ENCODE measurements around the gene RPGR. TPM values are rescaled to one million over a fixed set of nuclear protein-coding genes. Genes with fewer than 3 reads are reported as not detected.

Gene RPGR
- total and polyA plus RNA-seq, 10 donors = 5.9 to 34.5 (median 12.5) TPM

DNA sequence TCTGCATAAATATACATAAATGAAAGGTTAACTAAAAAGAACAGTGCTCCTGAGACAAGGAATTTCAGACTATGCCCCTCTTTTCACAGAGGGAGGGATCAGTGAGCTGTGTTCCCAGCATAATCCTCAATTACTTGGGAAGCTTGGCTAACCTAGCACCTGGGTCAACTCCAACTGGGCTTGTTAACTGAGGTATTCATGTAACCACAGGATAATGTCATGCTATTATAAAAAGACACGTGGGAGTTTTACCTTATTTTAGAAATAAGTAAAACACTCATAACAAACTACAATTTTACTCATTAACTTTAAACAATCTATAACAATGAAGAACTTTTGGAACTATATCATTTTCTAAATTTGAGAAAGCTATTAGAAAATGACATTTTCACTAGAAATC lies 48.6 kb downstream of the RPGR start:
- Histone ChIP-seq H3K27ac (no peak overlapping the region), H3K4me1 (no peaks in the 10 kb centered on the region), H3K4me3 (no peak overlapping the region), H3K9me3 (no peaks in the 10 kb centered on the region), H3K36me3 (peaks cover 0 to 4% (median 0%) of the 10 kb centered on the region in 6 donors), H3K27me3 (replicated peaks in 1 of 7) (peaks cover 0 to 4% (median 0%) of the 10 kb centered on the region in 7 donors)
- TF ChIP-seq, protein P1, sequence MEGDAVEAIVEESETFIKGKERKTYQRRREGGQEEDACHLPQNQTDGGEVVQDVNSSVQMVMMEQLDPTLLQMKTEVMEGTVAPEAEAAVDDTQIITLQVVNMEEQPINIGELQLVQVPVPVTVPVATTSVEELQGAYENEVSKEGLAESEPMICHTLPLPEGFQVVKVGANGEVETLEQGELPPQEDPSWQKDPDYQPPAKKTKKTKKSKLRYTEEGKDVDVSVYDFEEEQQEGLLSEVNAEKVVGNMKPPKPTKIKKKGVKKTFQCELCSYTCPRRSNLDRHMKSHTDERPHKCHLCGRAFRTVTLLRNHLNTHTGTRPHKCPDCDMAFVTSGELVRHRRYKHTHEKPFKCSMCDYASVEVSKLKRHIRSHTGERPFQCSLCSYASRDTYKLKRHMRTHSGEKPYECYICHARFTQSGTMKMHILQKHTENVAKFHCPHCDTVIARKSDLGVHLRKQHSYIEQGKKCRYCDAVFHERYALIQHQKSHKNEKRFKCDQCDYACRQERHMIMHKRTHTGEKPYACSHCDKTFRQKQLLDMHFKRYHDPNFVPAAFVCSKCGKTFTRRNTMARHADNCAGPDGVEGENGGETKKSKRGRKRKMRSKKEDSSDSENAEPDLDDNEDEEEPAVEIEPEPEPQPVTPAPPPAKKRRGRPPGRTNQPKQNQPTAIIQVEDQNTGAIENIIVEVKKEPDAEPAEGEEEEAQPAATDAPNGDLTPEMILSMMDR (IDR thresholded peaks at IDR 0.05 in 8 of 11, conservative IDR thresholded peaks at IDR 0.05 in 3 of 11) = no peak
- intact Hi-C loops (cut with DNase I; ENCODE audit: low total_unique reads) = no loop called here
- 55 to 95% (median 92%) methylated on average over 1 of the region's 1 CpG for WGBS, 5 donors
- DNase-seq = no peak

DNA sequence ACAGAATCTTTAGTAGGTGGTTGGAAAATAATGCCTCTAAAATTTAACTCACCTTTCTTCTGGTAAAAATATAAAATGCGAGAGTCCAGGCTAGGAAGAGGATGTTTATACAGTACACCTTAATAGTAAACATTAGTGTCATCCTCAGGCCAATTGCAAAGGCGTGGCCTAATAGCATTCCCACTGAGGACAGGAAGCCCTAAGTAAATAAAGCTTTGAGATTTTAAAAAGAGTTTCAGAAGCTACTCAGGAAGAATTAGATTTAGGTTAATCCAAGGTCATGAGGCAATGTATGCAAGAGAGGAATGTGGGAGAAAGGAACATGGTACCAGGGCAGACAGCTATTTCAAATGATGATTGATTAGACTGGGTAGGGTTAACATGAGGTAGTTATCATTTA lies 49.5 kb downstream of the RPGR start:
- H3K27me3 ChIP-seq (replicated peaks in 1 of 7) = peaks cover 0 to 4% (median 0%) of the 10 kb centered on the region in 7 donors
- DNase-seq = no peak
- no peaks in the 10 kb centered on the region for H3K9me3 ChIP-seq
- no peak overlapping the region for H3K4me3 ChIP-seq
- H3K27ac ChIP-seq = no peak overlapping the region
- H3K36me3 ChIP-seq = peaks cover 0 to 4% (median 0%) of the 10 kb centered on the region in 6 donors
- intact Hi-C loops (cut with DNase I; ENCODE audit: low total_unique reads) = no loop called here
- WGBS, 5 donors = 68 to 98% (median 89%) methylated on average over 2 of the region's 2 CpGs
- TF ChIP-seq, protein P1 (IDR thresholded peaks at IDR 0.05 in 8 of 11, conservative IDR thresholded peaks at IDR 0.05 in 3 of 11) = no peak
- TF ChIP-seq POLR2A (IDR thresholded peaks at IDR 0.05) = no peak
- no peak for TF ChIP-seq POLR2AphosphoS5 (IDR thresholded peaks at IDR 0.05)
- H3K4me1 ChIP-seq = no peaks in the 10 kb centered on the region

GRCh38 chrX:38277136-38277535 lies 50.2 kb downstream of the RPGR start:
- 30 to 50% (median 42%) methylated on average over 2 of the region's 2 CpGs for WGBS, 5 donors
- intact Hi-C loops (cut with DNase I; ENCODE audit: low total_unique reads) = no loop called here
- H3K27ac ChIP-seq = no peak overlapping the region
- H3K27me3 ChIP-seq (replicated peaks in 1 of 7) = peaks cover 0 to 4% (median 0%) of the 10 kb centered on the region in 7 donors
- no peaks in the 10 kb centered on the region for H3K4me1 ChIP-seq
- H3K36me3 ChIP-seq = peaks cover 0 to 4% (median 0%) of the 10 kb centered on the region in 6 donors
- no peak for DNase-seq
- H3K4me3 ChIP-seq = no peak overlapping the region
- no peaks in the 10 kb centered on the region for H3K9me3 ChIP-seq
- TF ChIP-seq, protein P1 (IDR thresholded peaks at IDR 0.05 in 8 of 11, conservative IDR thresholded peaks at IDR 0.05 in 3 of 11) = no peak
- TF ChIP-seq POLR2A (IDR thresholded peaks at IDR 0.05) (no peak), POLR2AphosphoS5 (IDR thresholded peaks at IDR 0.05) (no peak)

- Histone ChIP-seq H3K4me1 (no peaks in the 10 kb centered on the region), H3K36me3 (peaks cover 0 to 4% (median 0%) of the 10 kb centered on the region in 6 donors), H3K27ac (no peak overlapping the region), H3K4me3 (no peak overlapping the region), H3K9me3 (no peaks in the 10 kb centered on the region), H3K27me3 (replicated peaks in 1 of 7) (peaks cover 0 to 4% (median 0%) of the 10 kb centered on the region in 7 donors)
- 87 to 100% (median 95%) methylated on average over 1 to 2 of the region's 2 CpGs for WGBS, 5 donors
- no peak for DNase-seq
- intact Hi-C loops (cut with DNase I; ENCODE audit: low total_unique reads) = no loop called here
- no peak for TF ChIP-seq POLR2A (IDR thresholded peaks at IDR 0.05)
- TF ChIP-seq, protein P1 (IDR thresholded peaks at IDR 0.05 in 8 of 11, conservative IDR thresholded peaks at IDR 0.05 in 3 of 11) = no peak
- no peak for TF ChIP-seq POLR2AphosphoS5 (IDR thresholded peaks at IDR 0.05)
These were observed 51.2 kb downstream of the RPGR start for GRCh38 chrX:38276089-38276488.
